HG02623 (cell line): Measurements from ENCODE around the gene ABITRAM.
"Not testable (repeated sequence)": the region's sequence is repeated elsewhere in the genome, so short reads cannot be mapped to it uniquely, and the experiment has no call there.

Experiments
- ATAC-seq: cut with Tn5 transposase; IDR thresholded peaks from one replicate; pipeline ENCODE4 v1.9.1; 2021; ENCODE audit warnings: moderate library complexity; ENCODE audit not compliant: unreplicated experiment

Gene ABITRAM, protein sequence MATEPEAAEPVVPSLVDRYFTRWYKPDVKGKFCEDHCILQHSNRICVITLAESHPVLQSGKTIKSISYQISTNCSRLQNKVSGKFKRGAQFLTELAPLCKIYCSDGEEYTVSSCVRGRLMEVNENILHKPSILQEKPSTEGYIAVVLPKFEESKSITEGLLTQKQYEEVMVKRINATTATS

DNA sequence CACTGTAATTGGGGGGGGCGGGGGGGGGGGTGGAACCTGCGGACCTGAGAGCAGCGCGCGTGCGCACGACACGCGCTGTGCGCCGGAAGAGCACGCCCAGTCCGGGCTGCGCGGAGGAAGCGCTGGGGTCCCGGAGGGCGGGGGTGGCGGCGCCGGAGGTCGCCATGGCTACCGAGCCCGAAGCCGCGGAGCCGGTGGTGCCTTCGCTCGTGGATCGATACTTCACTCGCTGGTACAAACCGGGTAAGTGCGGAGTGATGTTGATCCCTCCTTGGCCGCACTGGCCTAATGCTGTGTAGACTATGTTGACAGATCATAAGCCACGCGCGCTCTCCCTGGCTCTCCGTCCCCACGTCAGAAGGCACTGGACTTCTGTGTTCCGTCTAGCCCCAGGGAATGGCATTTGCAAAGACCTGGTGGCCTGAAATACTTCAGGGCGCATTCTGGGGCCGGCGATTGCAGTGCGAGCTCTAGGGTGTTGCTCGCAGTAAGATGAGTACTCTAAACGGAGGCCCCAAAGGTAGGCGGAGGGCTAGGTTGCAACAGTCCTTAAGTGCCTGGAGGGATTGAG lies at the start of gene ABITRAM:
ABITRAM (plus strand) TSS at position 78 of the 571 bp plus-strand sequence; CDS start at position 165, 87 bp downstream.
- ATAC-seq: peak; percentile 76

GRCh38 chr9:108884701-108885100 lies 49.5 kb upstream of the ABITRAM start:
- ATAC-seq: no peak

DNA sequence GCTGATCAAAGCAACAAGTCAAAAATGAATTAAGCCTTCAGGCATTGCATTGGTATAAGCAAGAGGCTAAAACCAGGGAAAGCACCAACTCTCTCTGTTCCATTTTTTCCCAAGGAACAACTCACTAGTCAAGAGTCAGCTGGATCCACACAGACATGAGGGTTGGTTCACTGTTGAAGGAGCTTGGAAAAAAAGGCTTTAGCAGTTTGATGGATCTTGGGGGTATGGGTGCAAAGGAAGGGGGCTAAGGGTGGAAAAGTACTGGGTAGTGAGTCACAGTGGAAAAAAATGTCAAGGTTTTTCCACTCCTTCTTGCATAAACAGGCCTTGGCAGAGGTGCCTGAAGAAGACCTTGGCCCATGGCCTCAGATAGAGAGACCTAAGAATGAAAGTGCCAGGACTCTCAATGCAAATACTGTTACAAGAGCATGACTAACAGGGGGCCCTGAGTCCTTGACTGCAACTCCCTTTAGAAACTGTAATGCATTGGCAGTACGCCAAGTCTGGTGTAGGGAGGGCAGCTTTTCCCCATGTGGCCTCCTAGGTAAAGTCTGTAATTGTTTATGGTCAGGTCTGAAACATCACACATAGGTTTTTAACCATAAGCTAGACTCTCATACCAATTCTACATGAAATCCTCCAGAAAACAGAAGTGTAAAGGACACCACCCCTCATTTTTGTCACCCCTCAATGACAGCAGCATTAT lies 48.4 kb upstream of the ABITRAM start:
- ATAC-seq: peak; percentile 99

- ATAC-seq: not testable (repeated sequence)
These were observed 47.5 kb upstream of the ABITRAM start for GRCh38 chr9:108886594-108887271.

DNA sequence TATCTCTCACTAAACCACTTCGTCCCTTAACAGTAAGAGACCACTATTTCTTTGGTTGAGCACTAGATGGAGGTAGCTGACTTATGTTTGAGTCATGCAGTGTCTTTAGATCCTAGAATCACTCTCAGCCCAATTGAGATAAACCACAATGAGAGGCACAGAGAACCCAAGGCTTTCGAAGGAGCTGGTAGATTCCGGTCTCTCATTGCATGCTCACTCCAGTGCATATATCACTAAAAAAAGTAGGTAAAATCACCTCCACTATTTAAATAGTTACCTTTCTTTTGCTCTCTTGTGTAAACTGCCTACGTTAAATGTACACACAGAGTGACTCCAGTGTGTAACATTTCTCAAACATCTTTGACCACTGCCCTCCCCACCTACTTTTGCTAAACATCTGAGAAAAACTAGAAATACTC lies 44.5 kb upstream of the ABITRAM start:
- ATAC-seq: no peak

DNA sequence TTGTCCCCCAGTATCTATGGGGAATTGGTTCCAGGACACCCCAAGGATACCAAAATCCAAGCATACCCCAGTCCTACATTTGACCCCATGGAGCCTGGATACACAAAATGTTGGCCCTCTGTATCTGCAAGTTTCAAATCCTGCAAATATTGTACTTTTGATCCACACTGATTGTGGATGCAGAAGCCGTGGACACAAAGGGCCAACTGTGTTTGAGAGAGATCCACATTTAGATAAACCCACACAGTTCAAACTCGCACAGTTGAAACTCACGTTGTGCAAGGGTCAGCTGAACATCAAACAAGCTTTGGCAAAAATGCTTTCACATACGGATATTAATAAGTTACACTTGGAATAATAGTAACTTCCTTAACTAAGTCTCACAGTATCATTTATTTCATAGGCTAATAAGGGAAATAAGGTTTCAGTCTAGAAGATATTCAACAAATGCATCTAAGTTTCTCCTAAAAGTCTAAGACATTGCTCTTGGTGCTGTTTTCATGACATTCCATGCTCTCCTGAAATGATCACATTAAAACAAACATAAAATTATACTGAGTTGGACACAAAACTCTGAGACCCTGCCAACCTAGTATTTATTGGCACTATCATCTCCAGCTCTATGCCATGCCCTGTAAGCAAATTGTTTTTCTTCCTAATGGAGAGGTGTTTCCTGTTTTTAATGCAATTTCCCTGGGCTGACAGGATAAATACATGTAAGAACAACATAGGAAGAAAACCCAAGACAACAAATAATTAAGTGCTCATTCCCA lies 39.8 kb upstream of the ABITRAM start:
- no peak for ATAC-seq

GRCh38 chr9:108897324-108898096 lies 36.7 kb upstream of the ABITRAM start:
- no peak for ATAC-seq

- ATAC-seq: not testable (repeated sequence)
These were observed 35.0 kb upstream of the ABITRAM start for GRCh38 chr9:108899023-108899695.

GRCh38 chr9:108900176-108900575 lies 34.0 kb upstream of the ABITRAM start:
- no peak for ATAC-seq

DNA sequence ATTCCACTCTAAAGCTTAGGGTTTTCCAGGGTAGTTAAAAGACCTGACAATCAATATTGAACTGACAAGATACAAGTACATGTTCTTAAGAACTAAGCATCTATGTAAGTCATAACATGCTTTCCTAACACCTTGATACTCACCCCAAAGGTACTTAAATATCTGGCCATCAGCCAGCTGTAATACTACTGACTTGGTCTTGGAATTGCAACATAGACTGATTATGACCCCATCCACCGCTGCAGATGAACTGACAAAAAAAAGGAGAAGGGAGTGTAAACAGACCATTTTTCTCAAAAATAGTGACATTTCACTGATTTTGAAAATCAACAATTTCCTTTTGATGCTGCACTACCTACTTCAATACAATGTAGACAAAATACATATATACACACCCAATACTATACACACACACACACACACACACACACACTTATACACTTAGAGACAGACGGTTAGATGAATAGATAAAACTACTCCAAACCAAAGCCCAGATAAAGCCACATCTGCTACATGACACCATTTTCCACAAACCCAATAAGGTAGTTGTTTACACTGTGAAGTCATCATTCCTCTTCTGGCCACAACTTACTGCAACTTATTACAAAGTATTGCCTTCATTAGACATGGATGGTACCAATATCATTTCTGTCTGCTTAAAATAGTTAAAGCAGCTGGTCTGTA lies 30.6 kb upstream of the ABITRAM start:
- ATAC-seq: no peak

DNA sequence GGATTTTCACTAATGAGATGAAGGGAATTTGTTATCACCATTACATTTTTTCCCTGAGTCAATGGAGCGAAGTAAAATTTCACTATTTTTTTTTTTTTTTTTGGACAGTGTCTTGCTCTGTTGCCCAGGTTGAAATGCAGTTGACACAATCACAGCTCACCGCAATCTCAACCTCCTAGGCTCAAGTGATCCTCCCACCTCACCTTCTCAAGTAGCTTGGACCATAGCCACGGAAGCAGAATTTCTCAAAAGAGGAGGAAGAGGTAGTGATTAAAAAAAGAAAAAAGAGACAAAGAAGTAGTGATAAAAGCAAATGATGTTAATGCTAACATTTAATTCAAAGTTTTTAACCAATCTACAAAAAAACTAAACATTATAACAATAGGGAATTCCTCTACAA lies 30.0 kb upstream of the ABITRAM start:
- ATAC-seq: no peak

DNA sequence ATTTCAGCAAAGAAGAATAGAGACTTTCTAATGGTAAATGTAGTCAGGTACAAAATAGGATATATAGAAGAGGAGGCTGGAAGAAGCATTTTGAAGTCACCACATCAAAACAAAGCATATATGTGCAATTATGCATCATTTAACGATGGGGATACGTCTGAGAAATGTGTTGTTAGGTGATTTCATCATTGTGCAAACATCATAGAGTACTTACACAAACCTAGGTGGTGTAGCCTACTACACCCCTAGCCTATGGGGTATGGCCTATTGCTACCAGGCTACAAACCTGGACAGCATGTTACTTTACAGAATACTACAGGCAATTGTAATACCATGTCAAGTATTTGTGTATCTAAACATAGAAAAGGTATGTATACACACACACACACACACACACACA lies 28.7 kb upstream of the ABITRAM start:
- ATAC-seq: no peak

DNA sequence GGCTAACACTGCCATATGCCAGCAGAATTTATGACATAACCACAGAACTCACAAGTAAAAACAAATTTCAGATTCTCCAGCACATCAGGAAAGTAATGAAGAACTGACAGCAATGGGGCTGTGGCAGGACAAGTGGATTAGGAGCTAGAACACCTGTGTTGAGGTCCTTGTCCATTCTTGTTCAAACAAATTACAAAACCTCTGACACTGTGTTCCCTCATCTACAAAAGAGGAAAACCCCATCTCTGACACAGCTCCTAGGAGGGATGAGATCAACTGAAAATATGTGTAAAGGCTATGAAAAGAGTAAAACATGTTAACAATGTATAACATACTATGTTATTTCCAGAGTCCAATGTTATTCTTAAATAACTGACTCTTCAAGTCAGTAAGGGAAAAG lies 23.8 kb upstream of the ABITRAM start:
- no peak for ATAC-seq

DNA sequence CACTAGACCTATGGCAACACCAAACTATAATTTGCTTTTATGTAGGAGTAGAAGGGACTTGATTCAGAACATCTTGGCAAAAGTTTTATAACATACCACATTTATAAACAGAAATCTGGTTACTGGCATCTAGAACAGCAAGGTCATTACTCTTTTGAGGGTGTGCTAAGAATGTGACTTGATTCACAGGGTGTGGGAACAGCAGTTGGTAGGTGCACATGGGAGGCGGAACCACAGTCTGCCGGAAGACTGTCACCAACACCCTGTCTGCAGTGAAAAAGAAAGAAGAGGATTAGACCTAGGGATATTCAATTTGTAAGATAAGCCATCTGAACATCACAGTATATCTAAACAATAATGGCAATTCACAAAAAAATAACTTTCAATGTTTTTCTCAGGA lies 23.3 kb upstream of the ABITRAM start:
- ATAC-seq: no peak

DNA sequence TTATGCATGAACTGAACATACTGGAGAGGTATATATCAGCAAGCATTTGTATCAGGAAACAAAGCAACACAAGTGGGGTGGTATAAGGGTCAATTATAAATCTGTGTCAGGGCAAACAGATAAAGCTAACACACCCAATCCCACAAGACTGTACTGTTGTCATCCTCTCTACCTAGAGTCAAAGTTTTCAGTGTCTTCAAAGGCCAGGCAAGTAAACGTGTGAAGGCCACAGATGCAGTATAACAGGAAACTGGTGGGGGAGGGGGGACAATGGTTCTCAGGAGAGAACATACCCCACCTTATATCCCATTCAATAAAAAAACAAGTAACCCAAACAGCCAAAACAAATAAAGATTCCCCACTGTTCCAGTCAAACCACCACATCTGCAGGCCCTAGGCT lies 22.4 kb upstream of the ABITRAM start:
- ATAC-seq: no peak

DNA sequence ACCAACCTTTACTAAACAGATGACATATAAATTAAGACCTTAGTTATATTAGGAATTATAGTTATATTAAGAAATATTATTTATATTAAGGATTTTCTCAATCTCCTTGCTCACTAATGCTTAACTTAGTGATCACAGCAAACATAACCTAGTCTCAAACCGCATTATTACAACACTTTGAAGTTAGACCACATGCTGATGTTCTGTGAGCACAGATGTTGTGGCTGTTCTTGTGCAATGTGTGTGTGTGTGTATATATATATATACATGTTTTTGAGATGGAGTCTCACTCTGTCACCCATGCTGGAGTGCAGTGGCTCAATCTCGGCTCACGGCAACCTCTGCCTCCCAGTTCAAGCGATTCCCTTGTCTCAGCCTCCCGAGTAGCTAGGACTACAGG lies 20.8 kb upstream of the ABITRAM start:
- ATAC-seq: no peak

DNA sequence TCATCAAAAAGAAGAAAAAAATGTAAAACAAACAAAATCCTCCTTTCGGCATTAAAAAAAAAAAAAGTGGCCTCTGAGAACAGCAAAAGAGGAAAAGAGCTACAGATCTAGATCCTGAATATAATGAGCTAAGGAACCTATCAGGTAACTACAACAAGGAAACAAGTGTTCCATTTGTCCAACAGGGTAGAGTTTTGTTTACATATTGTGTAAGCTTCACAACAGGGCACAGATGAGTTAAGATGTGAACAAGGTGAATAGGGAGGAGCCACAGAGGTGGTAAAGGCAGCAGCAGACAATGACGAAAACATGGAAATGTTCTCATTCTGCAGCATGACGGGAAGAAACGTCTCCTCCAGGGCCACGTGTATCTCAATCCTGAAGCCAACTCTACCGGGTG lies 14.7 kb upstream of the ABITRAM start:
- no peak for ATAC-seq

GRCh38 chr9:108920401-108920800 lies 13.8 kb upstream of the ABITRAM start:
- not testable (repeated sequence) for ATAC-seq

DNA sequence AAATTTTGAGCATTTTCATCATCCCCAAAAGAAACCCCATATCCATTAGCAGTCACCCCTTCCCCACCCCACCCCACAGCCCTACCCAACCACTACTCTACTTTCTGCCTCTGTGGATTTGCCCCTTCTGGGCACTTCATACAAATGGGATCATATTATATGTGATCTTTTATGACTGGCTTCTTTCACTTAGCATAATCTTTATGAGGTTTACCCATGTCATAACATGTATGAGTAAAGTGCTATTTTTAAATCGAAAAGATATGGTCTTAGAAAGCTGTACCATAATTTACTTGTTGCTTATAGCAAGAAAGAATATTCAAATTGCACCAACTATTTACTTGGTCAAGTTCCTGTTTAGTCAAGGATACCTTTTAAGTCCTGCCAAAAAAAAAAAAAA lies 13.0 kb upstream of the ABITRAM start:
- ATAC-seq: no peak
